IMR-90 (cell line): Measurements from ENCODE around the gene FADS6. TPM values are rescaled to one million over a fixed set of nuclear protein-coding genes. Genes with fewer than 3 reads are reported as not detected.
A peak's percentile ranks its signal among the peaks of the same experiment; 100 is the strongest.

Source experiments
- ATAC-seq: fragments of 200-7000 bp; cut with Tn5 transposase; 2 replicates; pipeline ENCODE4 v1.9.1; 2020; ENCODE audit warnings: low read depth, mild to moderate bottlenecking, moderate library complexity
- BruUV-seq: library from RNA; stranded (reverse); fragments of 400-500 nt; replicated peaks from 2 replicates; lab custom pipeline; 2021; lab: Mats Ljungman, UMichigan
- CTCF ChIA-PET: fragments of 300-600 bp; formaldehyde crosslinking; extraction: SDS; loops from one replicate; lab custom pipeline; 2021; ENCODE audit warnings: antibody characterized with exemption; lab: Yijun Ruan, JAX
- POLR2A ChIA-PET: fragments of 300-600 bp; sonication (Branson Sonifier 250); formaldehyde crosslinking; loops from one replicate; lab custom pipeline; 2022; ENCODE audit warnings: antibody characterized with exemption; ENCODE audit not compliant: unreplicated experiment; lab: Charles Lee
- DNase-seq: peaks from one replicate; pipeline ENCODE4 v3.0.0; 2013
- H2AFZ ChIP-seq: replicated peaks from 2 replicates; pipeline ENCODE3; 2013; ENCODE audit warnings: low read length, mild to moderate bottlenecking; ENCODE audit not compliant: poor library complexity
- H2AK5ac ChIP-seq: 2 replicates; pipeline ENCODE4 v1.6.1; 2013; ENCODE audit warnings: low read depth, low read length, inconsistent platforms
- H2AK9ac ChIP-seq: replicated peaks from 2 replicates; pipeline ENCODE3; 2013; ENCODE audit warnings: mild to moderate bottlenecking, low read depth, low read length, moderate library complexity; ENCODE audit not compliant: poor library complexity
- H2BK120ac ChIP-seq: 2 replicates; pipeline ENCODE4 v1.6.1; 2013; ENCODE audit warnings: low read depth, low read length, inconsistent platforms
- H2BK15ac ChIP-seq: 3 replicates; pipeline ENCODE4 v1.6.1; 2013; ENCODE audit warnings: low read depth, low read length, inconsistent platforms
- H2BK20ac ChIP-seq: 2 replicates; pipeline ENCODE4 v1.6.1; 2013; ENCODE audit warnings: low read depth, mild to moderate bottlenecking, inconsistent platforms, low read length, moderate library complexity
- H2BK5ac ChIP-seq: 2 replicates; pipeline ENCODE4 v1.6.1; 2013; ENCODE audit warnings: mild to moderate bottlenecking, low read depth, low read length, inconsistent platforms; ENCODE audit not compliant: poor library complexity, severe bottlenecking
- H3K14ac ChIP-seq: replicated peaks from 2 replicates; pipeline ENCODE4 v1.6.1; 2013; ENCODE audit warnings: low read depth, low read length, inconsistent platforms
- H3K18ac ChIP-seq: 2 replicates; pipeline ENCODE4 v1.6.1; 2013; ENCODE audit warnings: low read depth, low read length, control low read depth
- H3K23ac ChIP-seq: 2 replicates; pipeline ENCODE4 v1.6.1; 2013; ENCODE audit warnings: low read depth, low read length, inconsistent platforms
- H3K27ac ChIP-seq: 2 replicates; pipeline ENCODE4 v1.5.1; 2013; ENCODE audit warnings: mild to moderate bottlenecking, control low read depth, low read length; ENCODE audit not compliant: insufficient read depth
- H3K27me3 ChIP-seq: 2 replicates; pipeline ENCODE4 v1.6.1; 2013; ENCODE audit warnings: low read length; ENCODE audit not compliant: control insufficient read depth, insufficient read depth
- H3K36me3 ChIP-seq: 2 replicates; pipeline ENCODE4 v1.6.1; 2013; ENCODE audit warnings: low read length, mixed read lengths; ENCODE audit not compliant: control insufficient read depth, insufficient read depth
- H3K4ac ChIP-seq: 2 replicates; pipeline ENCODE4 v1.6.1; 2013; ENCODE audit warnings: low read depth, low read length, inconsistent platforms
- H3K4me1 ChIP-seq: 2 replicates; pipeline ENCODE4 v1.6.1; 2013; ENCODE audit warnings: low read length, mixed read lengths; ENCODE audit not compliant: control insufficient read depth, insufficient read depth
- H3K4me2 ChIP-seq: 2 replicates; pipeline ENCODE4 v1.6.1; 2013; ENCODE audit warnings: low read depth, mild to moderate bottlenecking, control low read depth, low read length, moderate library complexity
- H3K4me3 ChIP-seq: 2 replicates; pipeline ENCODE4 v1.5.1; 2013; ENCODE audit warnings: low read depth, mild to moderate bottlenecking, control low read depth, low read length, moderate library complexity; ENCODE audit not compliant: insufficient read depth
- H3K56ac ChIP-seq: 2 replicates; pipeline ENCODE4 v1.6.1; 2013; ENCODE audit warnings: low read length, inconsistent platforms; ENCODE audit not compliant: insufficient read depth; ENCODE audit errors: extremely low read depth
- H3K79me1 ChIP-seq, 2 experiments: 2 replicates each; pipeline ENCODE4 v1.6.1; 2013; ENCODE audit warnings: low read length in 2 of 2, inconsistent platforms in 1 of 2, low read depth in 1 of 2
- H3K9ac ChIP-seq: 2 replicates; pipeline ENCODE4 v1.6.1; 2013; ENCODE audit warnings: low read depth, low read length, control low read depth
- H3K9me1 ChIP-seq: 2 replicates; pipeline ENCODE4 v1.6.1; 2013; ENCODE audit warnings: low read length, inconsistent platforms; ENCODE audit not compliant: insufficient read depth
- H3K9me3 ChIP-seq: 2 replicates; pipeline ENCODE4 v1.6.1; 2013; ENCODE audit warnings: low read length; ENCODE audit not compliant: control insufficient read depth, insufficient read depth
- H4K20me1 ChIP-seq: 2 replicates; pipeline ENCODE4 v1.6.1; 2013; ENCODE audit warnings: low read length, inconsistent platforms; ENCODE audit not compliant: insufficient read depth
- H4K5ac ChIP-seq: 2 replicates; pipeline ENCODE4 v1.6.1; 2013; ENCODE audit warnings: mild to moderate bottlenecking, low read depth, low read length, control low read depth
- H4K8ac ChIP-seq, 2 experiments: 2 replicates each; pipeline ENCODE4 v1.6.1; 2013; ENCODE audit warnings: low read depth in 2 of 2, low read length in 2 of 2, control low read depth in 1 of 2, inconsistent platforms in 1 of 2
- H4K91ac ChIP-seq: 2 replicates; pipeline ENCODE4 v1.6.1; 2013; ENCODE audit warnings: low read depth, low read length, inconsistent platforms; ENCODE audit not compliant: insufficient read depth
- BHLHE40 ChIP-seq: fragments of 150-350 bp; IDR thresholded peaks from 2 replicates; pipeline ENCODE4 v1.6.1; 2016; ENCODE audit warnings: mild to moderate bottlenecking, low read depth, low read length
- CHD1 ChIP-seq: IDR thresholded peaks from 2 replicates; pipeline ENCODE4 v1.6.1; 2012; ENCODE audit warnings: low read depth, low read length, improper control_type of control experiment
- ELK1 ChIP-seq: fragments of 150-350 bp; IDR thresholded peaks from 2 replicates; pipeline ENCODE4 v1.6.1; 2016; ENCODE audit warnings: low read depth, mild to moderate bottlenecking, low read length, moderate library complexity, borderline replicate concordance
- FOS ChIP-seq: fragments of 150-350 bp; IDR thresholded peaks from 2 replicates; pipeline ENCODE4 v1.6.1; 2016; ENCODE audit warnings: low read depth, low read length
- MAFK ChIP-seq: IDR thresholded peaks from 2 replicates; pipeline ENCODE4 v1.6.1; 2012; ENCODE audit warnings: low read depth, low read length, improper control_type of control experiment
- MXI1 ChIP-seq: IDR thresholded peaks from 2 replicates; pipeline ENCODE4 v1.6.1; 2012; ENCODE audit warnings: low read depth, mild to moderate bottlenecking, low read length, moderate library complexity, borderline replicate concordance
- NFE2L2 ChIP-seq: fragments of 150-350 bp; IDR thresholded peaks from 2 replicates; pipeline ENCODE4 v1.6.1; 2016; ENCODE audit warnings: low read depth, mild to moderate bottlenecking, low read length
- POLR2A ChIP-seq: IDR thresholded peaks from 2 replicates; pipeline ENCODE4 v1.6.1; 2012; ENCODE audit warnings: mild to moderate bottlenecking, low read depth, low read length
- RAD21 ChIP-seq: IDR thresholded peaks from 2 replicates; pipeline ENCODE4 v1.6.1; 2012; ENCODE audit warnings: low read length, improper control_type of control experiment
- WGBS, 2 experiments: methylation state at CpG; one replicate each; pipeline versions ENCODE4 v1.1.5 to v1.1.7; 2013; ENCODE audit warnings: missing lambda C conversion rate in 2 of 2; ENCODE audit not compliant: insufficient read length in 1 of 2; ENCODE audit errors: extremely low coverage in 2 of 2; 5-methylcytosine and 5-hydroxymethylcytosine counted together
- dilution Hi-C: fragments of 300-500 bp; cut with HindIII; formaldehyde crosslinking; loops from one replicate; pipeline ENCODE4 v1.14.3; 2018; ENCODE audit warnings: low sequenced_read_pairs; ENCODE audit not compliant: unreplicated experiment
- in situ Hi-C: fragments of 300-500 bp; cut with MboI; formaldehyde crosslinking; loops from 3 replicates; pipeline ENCODE4 v1.14.3; 2019; ENCODE audit warnings: low sequenced_read_pairs, inconsistent platforms, mixed read lengths
- intact Hi-C: fragments of 100-400 bp; cut with micrococcal nuclease; formaldehyde crosslinking; loops from 2 replicates; pipeline ENCODE4 v1.10.0; 2022
- polyA plus RNA-seq, 3 experiments: library from polyadenylated mRNA; depleted of rRNA; stranded (reverse); fragments of >200 nt; gene quantifications; 2 replicates each; pipeline ENCODE4 v1.2.3, GENCODE V29; 2012; ENCODE audit warnings: low replicate concordance in 1 of 3
- total RNA-seq: library from RNA; depleted of rRNA; stranded (reverse); fragments of >200 nt; gene quantifications from 2 replicates; pipeline ENCODE4 v1.2.3, GENCODE V29; 2012

FADS6 gene
- total and polyA plus RNA-seq, 2 of the 4 experiments (the other 2 are of a cell fraction): not detected

- CTCF ChIA-PET: no interaction called here
- H3K9me1 ChIP-seq: no peaks in the 10 kb centered on the region
- H3K4ac ChIP-seq: no peak overlapping the region
- POLR2A ChIA-PET: no interaction called here
- BruUV-seq: no TSS peak
- H4K20me1 ChIP-seq: no peaks in the 10 kb centered on the region
- H3K9me3 ChIP-seq: no peaks in the 10 kb centered on the region
- H4K5ac ChIP-seq: no peak overlapping the region
- dilution Hi-C loops: no loop called here
- no peak overlapping the region for H2BK5ac ChIP-seq
- H3K27ac ChIP-seq: no peak overlapping the region
- 48% methylated on average over 5 of the region's 11 CpGs; no CpG with 5 or more reads in 1 of the 2 experiments for WGBS, 2 experiments
- H2BK15ac ChIP-seq: no peak overlapping the region
- DNase-seq: no peak
- intact Hi-C loops: no loop called here
- H3K9ac ChIP-seq: no peak overlapping the region
- H3K4me3 ChIP-seq: no peak overlapping the region
- peak overlapping the region; percentile 7 for H2AFZ ChIP-seq
- no peaks in the 10 kb centered on the region for H3K4me1 ChIP-seq
- H4K91ac ChIP-seq: no peak overlapping the region
- no peak overlapping the region for H2BK120ac ChIP-seq
- no peak for ATAC-seq
- no peak overlapping the region for H4K8ac ChIP-seq
- no peak overlapping the region for H2AK5ac ChIP-seq
- H2AK9ac ChIP-seq: no peak overlapping the region
- no peak overlapping the region for H3K23ac ChIP-seq
- H3K79me1 ChIP-seq: no peaks in the 10 kb centered on the region
- no peak overlapping the region for H3K14ac ChIP-seq
- no peak overlapping the region for H2BK20ac ChIP-seq
- H3K18ac ChIP-seq: no peak overlapping the region
- H3K4me2 ChIP-seq: no peak overlapping the region
- in situ Hi-C loops: no loop called here
- peaks cover 47% of the 10 kb centered on the region for H3K27me3 ChIP-seq
- TF ChIP-seq RAD21 (no peak), NFE2L2 (no peak), MAFK (no peak), FOS (no peak), BHLHE40 (no peak), POLR2A (no peak), MXI1 (no peak), CHD1 (no peak), ELK1 (no peak)
- no peaks in the 10 kb centered on the region for H3K36me3 ChIP-seq
- no peak overlapping the region for H3K56ac ChIP-seq
Observed at GRCh38 chr17:74881073-74881472, 12.4 kb downstream of the FADS6 start.
